ENCODE measurements around the gene DSEL.

DSEL gene

GRCh38 chr18:67500522-67501205, 15.9 kb downstream of the DSEL start:
- no peak for DNase-seq (ENCODE audit: low read depth in 2 of 2)

- no peak for DNase-seq (ENCODE audit: low read depth in 2 of 2)
These were observed 20.1 kb downstream of the DSEL start for GRCh38 chr18:67496469-67496868.

GRCh38 chr18:67486534-67486933, 30.0 kb downstream of the DSEL start:
- no peak for DNase-seq (ENCODE audit: low read depth in 2 of 2)

GRCh38 chr18:67485655-67486054, 30.9 kb downstream of the DSEL start:
- no peak for DNase-seq (ENCODE audit: low read depth in 2 of 2)

- DNase-seq (ENCODE audit: low read depth in 2 of 2): no peak
These were observed 32.1 kb downstream of the DSEL start for GRCh38 chr18:67484458-67484857.

- no peak for DNase-seq (ENCODE audit: low read depth in 2 of 2)
These were observed 32.6 kb downstream of the DSEL start for GRCh38 chr18:67483952-67484351.

GRCh38 chr18:67483237-67483636, 33.3 kb downstream of the DSEL start:
- DNase-seq (ENCODE audit: low read depth in 2 of 2): no peak

- no peak for DNase-seq (ENCODE audit: low read depth in 2 of 2)
These were observed 38.3 kb downstream of the DSEL start for GRCh38 chr18:67478249-67478648.

GRCh38 chr18:67477522-67477921, 39.0 kb downstream of the DSEL start:
- DNase-seq (ENCODE audit: low read depth in 2 of 2): no peak

GRCh38 chr18:67476585-67476984, 39.9 kb downstream of the DSEL start:
- DNase-seq (ENCODE audit: low read depth in 2 of 2): no peak

GRCh38 chr18:67475673-67476072, 40.8 kb downstream of the DSEL start:
- no peak for DNase-seq (ENCODE audit: low read depth in 2 of 2)

- no peak for DNase-seq (ENCODE audit: low read depth in 2 of 2)
These were observed 48.5 kb downstream of the DSEL start for GRCh38 chr18:67468038-67468437.

- DNase-seq (ENCODE audit: low read depth in 2 of 2): no peak
These were observed 49.3 kb downstream of the DSEL start for GRCh38 chr18:67467188-67467587.

- DNase-seq (ENCODE audit: low read depth in 2 of 2): no peak
These were observed 52.0 kb downstream of the DSEL start for GRCh38 chr18:67464499-67464898.

GRCh38 chr18:67463829-67464228, 52.7 kb downstream of the DSEL start:
- no peak for DNase-seq (ENCODE audit: low read depth in 2 of 2)

GRCh38 chr18:67456711-67457110, 59.8 kb downstream of the DSEL start:
- DNase-seq (ENCODE audit: low read depth in 2 of 2): no peak
